HepG2 (cell line): Measurements from ENCODE around the gene CAMK2D. TPM values are rescaled to one million over a fixed set of nuclear protein-coding genes. Genes with fewer than 3 reads are reported as not detected.
A peak's percentile ranks its signal among the peaks of the same experiment; 100 is the strongest.

Experiments
- ASH2L ChIP-seq: fragments of 300-600, 200-600 bp; sonication (generic); IDR thresholded peaks from 2 replicates; pipeline ENCODE4 v1.7.0; 2017; ENCODE audit warnings: low read depth, mild to moderate bottlenecking, moderate library complexity, mixed read lengths, low read length; ENCODE audit not compliant: insufficient read length
- HHEX ChIP-seq: IDR thresholded peaks from 2 replicates; pipeline ENCODE4 v1.6.1; 2016; ENCODE audit warnings: control low read depth
- HOXA9 ChIP-seq: sonication (generic); formaldehyde crosslinking; IDR thresholded peaks from 2 replicates; pipeline ENCODE4 v1.8.1; 2022; ENCODE audit warnings: missing genetic modification reagents, mild to moderate bottlenecking, moderate library complexity, borderline replicate concordance
- MATR3 ChIP-seq: sonication (generic); formaldehyde crosslinking; IDR thresholded peaks from 2 replicates; pipeline ENCODE4 v1.4.0; 2020; ENCODE audit warnings: missing genetic modification reagents
- SMAD1 ChIP-seq: sonication (generic); formaldehyde crosslinking; IDR thresholded peaks from 2 replicates; pipeline ENCODE4 v1.4.0; 2020; ENCODE audit warnings: missing genetic modification reagents, low read depth, mild to moderate bottlenecking, borderline replicate concordance
- ZBTB7A ChIP-seq: sonication (generic); formaldehyde crosslinking; IDR thresholded peaks from 2 replicates; pipeline ENCODE4 v1.8.0; 2022; ENCODE audit warnings: mild to moderate bottlenecking, missing genetic modification reagents
- ZNF441 ChIP-seq: sonication (generic); formaldehyde crosslinking; IDR thresholded peaks from 2 replicates; pipeline ENCODE4 v1.7.0; 2021; ENCODE audit warnings: missing genetic modification reagents, borderline replicate concordance
- ZNF501 ChIP-seq: sonication (generic); formaldehyde crosslinking; IDR thresholded peaks from 2 replicates; pipeline ENCODE4 v1.5.1; 2020; ENCODE audit warnings: mild to moderate bottlenecking, moderate library complexity, missing genetic modification reagents
- ZNF644 ChIP-seq: IDR thresholded peaks from 2 replicates; pipeline ENCODE4 v1.6.1; 2016; ENCODE audit warnings: low read depth
- polyA plus RNA-seq, 8 experiments: library from polyadenylated mRNA; depleted of rRNA in 3 of 8; stranded (reverse) in 7 of 8; unstranded in 1 of 8; fragments of >200 nt; fragmentation: Illumina TruSeq in 4 of 8; extraction: Trizol in 4 of 8; gene quantifications; 2 replicates each; pipeline versions ENCODE4 v1.2.1 to v1.2.3, GENCODE V29; 2011 to 2016; ENCODE audit warnings: low read depth in 4 of 8, missing spikeins in 1 of 8, mixed read lengths in 1 of 8; ENCODE audit not compliant: insufficient read depth in 1 of 8
- total RNA-seq, 5 experiments: library from RNA; depleted of rRNA; stranded (reverse); fragments of >200 nt; fragmentation: Illumina TruSeq; extraction: Trizol; gene quantifications; 2 replicates each; pipeline ENCODE4 v1.2.3, GENCODE V29; 2016; ENCODE audit warnings: low read depth in 1 of 5
- TF ChIP-seq, protein P1 (sequence below): sonication (generic); formaldehyde crosslinking; IDR thresholded peaks from 2 replicates; pipeline ENCODE4 v1.4.0; 2020; ENCODE audit warnings: missing genetic modification reagents, mild to moderate bottlenecking, borderline replicate concordance

Gene CAMK2D
- total and polyA plus RNA-seq, 2 of the 13 experiments (the other 11 are each of a cell fraction or from before 2014, with no cell fraction given): 18.0 to 65.4 TPM

DNA sequence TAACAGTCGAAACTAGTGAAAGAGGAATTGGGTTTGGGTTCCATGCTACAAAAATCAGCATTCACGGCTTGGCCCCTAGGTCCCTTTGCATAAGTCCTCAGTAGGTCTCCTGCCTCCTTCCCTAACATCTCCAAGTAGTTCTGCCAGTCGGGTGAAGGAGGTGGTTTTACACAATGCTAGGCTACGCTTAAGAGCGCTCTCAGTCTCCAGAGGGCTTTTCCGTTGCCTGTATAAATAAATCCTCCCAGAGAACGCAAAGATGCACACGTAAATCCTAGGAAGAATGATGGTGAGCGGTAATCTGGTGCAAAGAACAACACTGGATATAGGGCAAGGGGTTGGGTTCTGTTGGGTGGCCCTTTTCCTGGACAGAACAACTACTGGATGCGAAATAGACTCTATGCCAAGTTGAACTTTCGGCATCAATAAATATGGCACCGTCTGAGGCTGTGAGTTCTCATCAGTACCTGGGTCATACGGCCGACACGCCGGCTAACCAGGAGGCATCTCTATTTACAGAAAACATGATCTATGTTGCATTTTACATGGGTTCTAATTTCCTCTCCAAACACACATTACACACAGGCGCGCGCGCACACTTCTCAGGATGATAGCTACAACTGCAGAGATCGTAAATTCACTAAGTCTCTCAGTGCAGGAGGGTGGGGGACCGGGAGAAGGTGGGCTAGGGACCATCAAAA lies 1.3 kb downstream of the CAMK2D start (continued):
- peak; percentile 13; the same call in 1 of the 2 replicates for TF ChIP-seq SMAD1 (CRISPR knock-in tag)
- TF ChIP-seq ASH2L: peak; percentile 28
- 0 out of 2 replicates have a peak, but pooled peaks have one; percentile 34 for TF ChIP-seq ZNF644
- TF ChIP-seq HOXA9 (CRISPR knock-in tag): 0 out of 2 replicates have a peak, but pooled peaks have one; percentile 31
- peak; percentile 26; the same call in 1 of the 2 replicates for TF ChIP-seq ZBTB7A
- no peak for TF ChIP-seq HHEX (CRISPR knock-in tag)
- TF ChIP-seq, protein P1, sequence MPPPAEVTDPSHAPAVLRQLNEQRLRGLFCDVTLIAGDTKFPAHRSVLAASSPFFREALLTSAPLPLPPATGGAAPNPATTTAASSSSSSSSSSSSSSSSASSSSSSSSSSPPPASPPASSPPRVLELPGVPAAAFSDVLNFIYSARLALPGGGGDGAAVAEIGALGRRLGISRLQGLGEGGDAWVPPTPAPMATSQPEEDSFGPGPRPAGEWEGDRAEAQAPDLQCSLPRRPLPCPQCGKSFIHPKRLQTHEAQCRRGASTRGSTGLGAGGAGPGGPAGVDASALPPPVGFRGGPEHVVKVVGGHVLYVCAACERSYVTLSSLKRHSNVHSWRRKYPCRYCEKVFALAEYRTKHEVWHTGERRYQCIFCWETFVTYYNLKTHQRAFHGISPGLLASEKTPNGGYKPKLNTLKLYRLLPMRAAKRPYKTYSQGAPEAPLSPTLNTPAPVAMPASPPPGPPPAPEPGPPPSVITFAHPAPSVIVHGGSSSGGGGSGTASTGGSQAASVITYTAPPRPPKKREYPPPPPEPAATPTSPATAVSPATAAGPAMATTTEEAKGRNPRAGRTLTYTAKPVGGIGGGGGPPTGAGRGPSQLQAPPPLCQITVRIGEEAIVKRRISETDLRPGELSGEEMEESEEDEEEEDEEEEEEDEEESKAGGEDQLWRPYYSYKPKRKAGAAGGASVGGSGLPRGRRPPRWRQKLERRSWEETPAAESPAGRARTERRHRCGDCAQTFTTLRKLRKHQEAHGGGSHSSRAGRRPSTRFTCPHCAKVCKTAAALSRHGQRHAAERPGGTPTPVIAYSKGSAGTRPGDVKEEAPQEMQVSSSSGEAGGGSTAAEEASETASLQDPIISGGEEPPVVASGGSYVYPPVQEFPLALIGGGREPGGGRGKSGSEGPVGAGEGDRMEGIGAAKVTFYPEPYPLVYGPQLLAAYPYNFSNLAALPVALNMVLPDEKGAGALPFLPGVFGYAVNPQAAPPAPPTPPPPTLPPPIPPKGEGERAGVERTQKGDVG (CRISPR knock-in tag): no peak
- TF ChIP-seq ZNF441 (CRISPR knock-in tag): 0 out of 2 replicates have a peak, but pooled peaks have one; percentile 32
- TF ChIP-seq ZNF501 (CRISPR knock-in tag): 0 out of 2 replicates have a peak, but pooled peaks have one; percentile 57
- TF ChIP-seq MATR3: no peak
